ENCODE data around the gene HSP90AA1.

DNA sequence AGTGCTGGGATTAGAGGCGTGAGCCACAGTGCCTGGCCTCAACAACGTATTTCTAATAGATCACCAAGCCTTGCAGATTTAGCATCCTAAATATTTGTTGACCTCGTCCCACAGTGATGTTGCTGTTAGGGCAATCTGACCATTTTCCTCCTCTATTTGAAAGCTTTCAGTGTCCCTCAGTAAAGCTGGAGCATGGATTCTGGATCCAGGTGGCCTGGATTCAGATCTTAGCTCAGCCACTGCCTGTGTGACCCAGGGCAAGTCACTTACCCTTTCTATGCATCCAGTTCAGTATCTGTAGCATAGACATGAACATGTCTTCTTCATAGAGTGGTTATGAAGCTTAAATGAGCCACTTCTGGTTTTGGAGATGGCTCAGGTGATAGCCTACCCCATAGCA lies 3.9 kb upstream of the HSP90AA1 start:
- TF ChIP-seq, protein P1, sequence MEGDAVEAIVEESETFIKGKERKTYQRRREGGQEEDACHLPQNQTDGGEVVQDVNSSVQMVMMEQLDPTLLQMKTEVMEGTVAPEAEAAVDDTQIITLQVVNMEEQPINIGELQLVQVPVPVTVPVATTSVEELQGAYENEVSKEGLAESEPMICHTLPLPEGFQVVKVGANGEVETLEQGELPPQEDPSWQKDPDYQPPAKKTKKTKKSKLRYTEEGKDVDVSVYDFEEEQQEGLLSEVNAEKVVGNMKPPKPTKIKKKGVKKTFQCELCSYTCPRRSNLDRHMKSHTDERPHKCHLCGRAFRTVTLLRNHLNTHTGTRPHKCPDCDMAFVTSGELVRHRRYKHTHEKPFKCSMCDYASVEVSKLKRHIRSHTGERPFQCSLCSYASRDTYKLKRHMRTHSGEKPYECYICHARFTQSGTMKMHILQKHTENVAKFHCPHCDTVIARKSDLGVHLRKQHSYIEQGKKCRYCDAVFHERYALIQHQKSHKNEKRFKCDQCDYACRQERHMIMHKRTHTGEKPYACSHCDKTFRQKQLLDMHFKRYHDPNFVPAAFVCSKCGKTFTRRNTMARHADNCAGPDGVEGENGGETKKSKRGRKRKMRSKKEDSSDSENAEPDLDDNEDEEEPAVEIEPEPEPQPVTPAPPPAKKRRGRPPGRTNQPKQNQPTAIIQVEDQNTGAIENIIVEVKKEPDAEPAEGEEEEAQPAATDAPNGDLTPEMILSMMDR (IDR thresholded peaks at IDR 0.05) = no peak
- no peak for TF ChIP-seq POLR2A (IDR thresholded peaks at IDR 0.05)

Measured in uterus (tissue), 2 donors.